ENCODE measurements around the gene B4GALT3.

B4GALT3 gene

DNA sequence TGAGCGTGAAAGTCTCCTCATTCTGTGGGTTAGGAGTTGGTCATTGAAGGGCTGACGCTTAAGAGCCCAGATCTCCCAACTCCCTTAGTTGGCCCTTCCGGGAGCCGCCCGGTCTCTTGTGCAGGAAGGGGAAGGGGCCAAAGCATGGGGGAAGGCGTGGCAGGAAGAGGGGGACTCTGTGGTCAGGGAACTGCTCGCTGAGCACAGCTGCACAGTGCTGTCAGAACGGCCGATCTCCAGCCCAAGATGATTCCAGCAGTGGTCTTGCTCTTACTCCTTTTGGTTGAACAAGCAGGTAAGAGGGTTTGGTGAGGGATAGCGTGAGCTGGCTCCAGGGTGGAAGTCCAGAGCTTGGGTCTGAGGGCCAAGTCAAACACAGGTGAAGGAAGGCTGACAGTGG is 37.8 kb upstream of the B4GALT3 start, which contains the start of gene FCER1G:
Gene FCER1G, plus strand, starts transcription at position 220 of the 400 bp plus-strand sequence. Its CDS starts 27 bp downstream, at position 247.
- TF ChIP-seq NFIC (IDR thresholded peaks at IDR 0.05) (no peak), FOXM1 (IDR thresholded peaks at IDR 0.05; ENCODE audit: borderline replicate concordance, low read depth) (no peak), TEAD4 (IDR thresholded peaks at IDR 0.05) (no peak), TAF1 (IDR thresholded peaks at IDR 0.05; ENCODE audit: low read depth) (no peak), ZBTB7A (IDR thresholded peaks at IDR 0.05; ENCODE audit: low read depth) (no peak), EGR1 (IDR thresholded peaks at IDR 0.05) (no peak), RAD21 (IDR thresholded peaks at IDR 0.05; ENCODE audit: low read depth) (no peak), CEBPB (IDR thresholded peaks at IDR 0.05) (no peak), EP300 (IDR thresholded peaks at IDR 0.05; ENCODE audit: borderline replicate concordance) (no peak), TCF12 (IDR thresholded peaks at IDR 0.05; ENCODE audit: low read depth) (no peak), YY1 (IDR thresholded peaks at IDR 0.05; ENCODE audit: low read depth) (no peak), CREB1 (IDR thresholded peaks at IDR 0.05; ENCODE audit: low read depth) (no peak)
- TF ChIP-seq, protein P1, sequence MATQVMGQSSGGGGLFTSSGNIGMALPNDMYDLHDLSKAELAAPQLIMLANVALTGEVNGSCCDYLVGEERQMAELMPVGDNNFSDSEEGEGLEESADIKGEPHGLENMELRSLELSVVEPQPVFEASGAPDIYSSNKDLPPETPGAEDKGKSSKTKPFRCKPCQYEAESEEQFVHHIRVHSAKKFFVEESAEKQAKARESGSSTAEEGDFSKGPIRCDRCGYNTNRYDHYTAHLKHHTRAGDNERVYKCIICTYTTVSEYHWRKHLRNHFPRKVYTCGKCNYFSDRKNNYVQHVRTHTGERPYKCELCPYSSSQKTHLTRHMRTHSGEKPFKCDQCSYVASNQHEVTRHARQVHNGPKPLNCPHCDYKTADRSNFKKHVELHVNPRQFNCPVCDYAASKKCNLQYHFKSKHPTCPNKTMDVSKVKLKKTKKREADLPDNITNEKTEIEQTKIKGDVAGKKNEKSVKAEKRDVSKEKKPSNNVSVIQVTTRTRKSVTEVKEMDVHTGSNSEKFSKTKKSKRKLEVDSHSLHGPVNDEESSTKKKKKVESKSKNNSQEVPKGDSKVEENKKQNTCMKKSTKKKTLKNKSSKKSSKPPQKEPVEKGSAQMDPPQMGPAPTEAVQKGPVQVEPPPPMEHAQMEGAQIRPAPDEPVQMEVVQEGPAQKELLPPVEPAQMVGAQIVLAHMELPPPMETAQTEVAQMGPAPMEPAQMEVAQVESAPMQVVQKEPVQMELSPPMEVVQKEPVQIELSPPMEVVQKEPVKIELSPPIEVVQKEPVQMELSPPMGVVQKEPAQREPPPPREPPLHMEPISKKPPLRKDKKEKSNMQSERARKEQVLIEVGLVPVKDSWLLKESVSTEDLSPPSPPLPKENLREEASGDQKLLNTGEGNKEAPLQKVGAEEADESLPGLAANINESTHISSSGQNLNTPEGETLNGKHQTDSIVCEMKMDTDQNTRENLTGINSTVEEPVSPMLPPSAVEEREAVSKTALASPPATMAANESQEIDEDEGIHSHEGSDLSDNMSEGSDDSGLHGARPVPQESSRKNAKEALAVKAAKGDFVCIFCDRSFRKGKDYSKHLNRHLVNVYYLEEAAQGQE (IDR thresholded peaks at IDR 0.05; ENCODE audit: low read depth) = no peak
- TF ChIP-seq, protein P2, sequence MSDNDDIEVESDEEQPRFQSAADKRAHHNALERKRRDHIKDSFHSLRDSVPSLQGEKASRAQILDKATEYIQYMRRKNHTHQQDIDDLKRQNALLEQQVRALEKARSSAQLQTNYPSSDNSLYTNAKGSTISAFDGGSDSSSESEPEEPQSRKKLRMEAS (IDR thresholded peaks at IDR 0.05) = no peak
- TF ChIP-seq, protein P3, sequence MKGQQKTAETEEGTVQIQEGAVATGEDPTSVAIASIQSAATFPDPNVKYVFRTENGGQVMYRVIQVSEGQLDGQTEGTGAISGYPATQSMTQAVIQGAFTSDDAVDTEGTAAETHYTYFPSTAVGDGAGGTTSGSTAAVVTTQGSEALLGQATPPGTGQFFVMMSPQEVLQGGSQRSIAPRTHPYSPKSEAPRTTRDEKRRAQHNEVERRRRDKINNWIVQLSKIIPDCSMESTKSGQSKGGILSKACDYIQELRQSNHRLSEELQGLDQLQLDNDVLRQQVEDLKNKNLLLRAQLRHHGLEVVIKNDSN (IDR thresholded peaks at IDR 0.05) = no peak

DNA sequence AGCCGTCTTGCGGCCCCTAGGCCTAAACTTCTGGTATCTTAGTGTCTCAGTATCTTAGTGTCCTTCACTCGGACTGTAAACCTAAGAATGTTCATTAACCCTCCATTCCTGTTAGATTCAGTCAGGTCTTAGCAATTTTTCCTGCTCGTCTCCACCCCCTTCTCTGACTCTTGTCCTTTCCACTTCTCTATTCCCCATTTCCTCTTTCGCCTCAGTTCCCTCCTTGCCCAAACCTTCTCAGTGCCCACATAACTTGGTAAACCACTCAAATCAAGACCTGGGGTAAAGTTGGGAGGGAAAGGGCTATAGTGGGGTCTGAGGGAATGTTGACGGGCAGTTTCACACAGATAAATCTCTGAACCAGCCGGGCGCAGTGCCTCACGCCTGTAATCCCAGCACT is 37.1 kb upstream of the B4GALT3 start:
- TF ChIP-seq EGR1 (IDR thresholded peaks at IDR 0.05) = no peak
- no peak for TF ChIP-seq FOXM1 (IDR thresholded peaks at IDR 0.05; ENCODE audit: borderline replicate concordance, low read depth)
- TF ChIP-seq, protein P1 (IDR thresholded peaks at IDR 0.05; ENCODE audit: low read depth) = no peak
- TF ChIP-seq EP300 (IDR thresholded peaks at IDR 0.05; ENCODE audit: borderline replicate concordance) = no peak
- TF ChIP-seq, protein P3 (IDR thresholded peaks at IDR 0.05) = no peak
- no peak for TF ChIP-seq CREB1 (IDR thresholded peaks at IDR 0.05; ENCODE audit: low read depth)
- no peak for TF ChIP-seq YY1 (IDR thresholded peaks at IDR 0.05; ENCODE audit: low read depth)
- TF ChIP-seq RAD21 (IDR thresholded peaks at IDR 0.05; ENCODE audit: low read depth) = no peak
- TF ChIP-seq ZBTB7A (IDR thresholded peaks at IDR 0.05; ENCODE audit: low read depth) = no peak
- TF ChIP-seq, protein P2 (IDR thresholded peaks at IDR 0.05) = no peak
- no peak for TF ChIP-seq CEBPB (IDR thresholded peaks at IDR 0.05)
- TF ChIP-seq TCF12 (IDR thresholded peaks at IDR 0.05; ENCODE audit: low read depth) = no peak
- no peak for TF ChIP-seq TEAD4 (IDR thresholded peaks at IDR 0.05)

DNA sequence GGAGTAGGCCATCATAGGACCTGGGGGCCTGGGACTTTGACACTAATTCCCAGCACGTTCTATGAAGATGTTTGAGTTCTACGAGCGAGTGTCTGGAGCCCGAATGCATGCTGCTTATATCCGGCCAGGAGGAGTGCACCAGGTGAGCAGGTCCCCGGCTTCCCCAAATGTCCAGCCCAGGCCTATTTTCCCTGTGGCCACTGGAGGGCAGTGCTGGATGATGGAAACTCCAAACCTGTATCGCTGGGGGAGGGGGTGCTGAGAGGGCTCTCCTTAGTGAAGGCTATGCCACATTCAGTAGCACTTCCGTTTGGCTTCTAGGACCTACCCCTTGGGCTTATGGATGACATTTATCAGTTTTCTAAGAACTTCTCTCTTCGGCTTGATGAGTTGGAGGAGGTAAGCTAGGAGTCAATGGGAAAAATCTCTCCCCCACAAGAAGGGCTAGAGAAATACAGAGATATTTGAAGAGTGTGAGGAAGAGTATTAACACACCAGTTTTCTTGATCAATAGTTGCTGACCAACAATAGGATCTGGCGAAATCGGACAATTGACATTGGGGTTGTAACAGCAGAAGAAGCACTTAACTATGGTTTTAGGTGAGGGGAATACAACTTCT is 32.6 kb upstream of the B4GALT3 start:
- TF ChIP-seq ZBTB7A (IDR thresholded peaks at IDR 0.05; ENCODE audit: low read depth) (no peak), FOXM1 (IDR thresholded peaks at IDR 0.05; ENCODE audit: borderline replicate concordance, low read depth) (no peak), RAD21 (IDR thresholded peaks at IDR 0.05; ENCODE audit: low read depth) (peak; percentile 78), TCF12 (IDR thresholded peaks at IDR 0.05; ENCODE audit: low read depth) (no peak), CEBPB (IDR thresholded peaks at IDR 0.05) (no peak), EGR1 (IDR thresholded peaks at IDR 0.05) (no peak), EP300 (IDR thresholded peaks at IDR 0.05; ENCODE audit: borderline replicate concordance) (no peak)
- TF ChIP-seq, protein P3 (IDR thresholded peaks at IDR 0.05) = no peak

DNA sequence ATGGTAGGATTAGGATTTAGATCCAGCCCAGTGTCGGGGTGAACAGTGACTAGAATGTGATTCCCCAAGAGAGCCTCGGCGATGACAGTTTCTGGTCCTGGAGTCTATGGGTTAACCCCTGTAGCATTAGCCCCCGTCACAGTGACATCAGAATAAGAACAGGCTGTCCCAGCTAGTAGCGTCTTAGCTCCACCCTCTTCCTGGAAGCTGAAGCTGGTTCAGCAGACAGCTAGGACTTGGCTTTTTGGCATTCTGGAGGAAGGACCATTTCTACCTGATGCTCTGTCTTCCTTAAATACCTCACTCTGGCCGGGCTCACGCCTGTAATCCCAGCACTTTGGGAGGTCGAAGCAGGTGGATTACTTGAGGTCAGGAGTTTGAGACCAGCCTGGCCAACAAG is 29.9 kb upstream of the B4GALT3 start:
- TF ChIP-seq FOXM1 (IDR thresholded peaks at IDR 0.05; ENCODE audit: borderline replicate concordance, low read depth) (no peak), ZBTB7A (IDR thresholded peaks at IDR 0.05; ENCODE audit: low read depth) (no peak), EP300 (IDR thresholded peaks at IDR 0.05; ENCODE audit: borderline replicate concordance) (no peak), TEAD4 (IDR thresholded peaks at IDR 0.05) (no peak), NFIC (IDR thresholded peaks at IDR 0.05) (no peak), RAD21 (IDR thresholded peaks at IDR 0.05; ENCODE audit: low read depth) (no peak), TCF12 (IDR thresholded peaks at IDR 0.05; ENCODE audit: low read depth) (no peak)
- TF ChIP-seq, protein P1 (IDR thresholded peaks at IDR 0.05; ENCODE audit: low read depth) = no peak

Data from Ishikawa (cell line).